ENCODE data around the gene WASF3.
"Not testable (repeated sequence)": the region's sequence is repeated elsewhere in the genome, so short reads cannot be mapped to it uniquely, and the experiment has no call there.

WASF3 gene

DNA sequence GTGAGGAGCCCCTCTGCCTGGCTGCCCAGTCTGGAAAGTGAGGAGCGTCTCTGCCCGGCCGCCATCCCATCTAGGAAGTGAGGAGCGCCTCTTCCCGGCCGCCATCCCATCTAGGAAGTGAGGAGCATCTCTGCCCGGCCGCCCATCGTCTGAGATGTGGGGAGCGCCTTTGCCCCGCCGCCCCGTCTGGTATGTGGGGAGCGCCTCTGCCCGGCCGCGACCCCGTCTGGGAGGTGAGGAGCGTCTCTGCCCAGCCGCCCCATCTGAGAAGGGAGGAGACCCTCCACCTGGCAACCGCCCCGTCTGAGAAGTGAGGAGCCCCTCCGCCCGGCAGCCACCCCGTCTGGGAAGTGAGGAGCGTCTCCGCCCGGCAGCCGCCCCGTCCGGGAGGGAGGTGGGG lies 166.1 kb downstream of the WASF3 start:
- DNase-seq, result not testable (repeated sequence)

DNA sequence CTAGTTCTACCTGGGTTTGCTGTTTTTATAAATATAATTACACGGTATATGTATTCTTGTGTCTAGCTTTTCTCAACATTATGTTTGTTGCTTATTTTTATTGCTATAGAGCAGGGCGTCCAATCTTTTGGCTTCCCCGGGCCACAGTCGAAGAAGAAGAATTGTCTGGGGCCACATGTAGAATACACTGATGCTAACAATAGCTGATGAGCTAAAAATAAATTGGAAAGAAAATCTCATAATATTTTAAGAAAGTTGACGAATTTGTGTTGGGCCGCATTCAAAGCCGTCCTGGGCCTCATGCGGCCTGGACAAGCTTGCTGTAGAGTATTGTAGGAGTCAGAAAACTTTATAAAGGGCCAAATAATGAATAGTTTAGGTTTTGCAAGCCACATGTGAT lies 169.2 kb downstream of the WASF3 start:
- no peak for DNase-seq

DNA sequence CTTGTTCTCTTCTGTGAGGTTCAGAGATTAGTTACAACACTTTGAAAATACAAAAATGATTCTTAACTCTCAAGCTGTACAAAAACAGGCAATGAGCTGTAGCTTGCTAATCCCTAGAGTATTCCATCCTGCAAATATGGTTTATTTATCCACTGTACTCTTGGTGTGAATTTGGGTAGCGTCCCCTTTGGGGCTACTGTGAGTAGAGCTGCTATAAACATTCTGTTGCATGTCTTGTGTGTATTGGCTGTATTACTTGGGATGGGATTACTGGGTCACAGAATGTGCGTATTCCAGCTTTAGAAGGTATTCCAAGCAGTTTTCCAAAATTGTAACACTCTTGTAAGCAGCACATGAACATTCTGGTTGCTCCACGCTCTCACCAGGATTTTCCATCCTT lies 169.6 kb downstream of the WASF3 start:
- no peak for DNase-seq

DNA sequence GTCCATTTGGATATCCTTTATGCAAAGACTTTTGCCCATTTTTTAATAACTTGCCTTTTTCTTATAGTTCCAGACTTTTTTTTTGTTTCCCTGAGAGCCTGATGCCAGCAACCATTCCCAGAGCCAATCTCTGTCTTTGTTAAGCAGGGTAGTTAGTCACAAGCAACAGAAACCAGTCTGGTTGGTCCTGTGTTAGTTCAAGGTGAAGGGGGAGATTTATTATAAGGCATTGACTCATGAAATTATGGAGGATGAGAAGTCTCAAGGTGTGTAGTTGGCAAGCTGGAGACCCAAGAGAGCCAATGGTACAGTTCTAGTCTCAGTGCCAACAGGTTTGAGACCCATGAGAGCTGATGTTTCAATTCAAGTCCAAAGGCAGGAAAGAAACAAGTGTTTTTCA lies 170.2 kb downstream of the WASF3 start:
- no peak for DNase-seq

DNA sequence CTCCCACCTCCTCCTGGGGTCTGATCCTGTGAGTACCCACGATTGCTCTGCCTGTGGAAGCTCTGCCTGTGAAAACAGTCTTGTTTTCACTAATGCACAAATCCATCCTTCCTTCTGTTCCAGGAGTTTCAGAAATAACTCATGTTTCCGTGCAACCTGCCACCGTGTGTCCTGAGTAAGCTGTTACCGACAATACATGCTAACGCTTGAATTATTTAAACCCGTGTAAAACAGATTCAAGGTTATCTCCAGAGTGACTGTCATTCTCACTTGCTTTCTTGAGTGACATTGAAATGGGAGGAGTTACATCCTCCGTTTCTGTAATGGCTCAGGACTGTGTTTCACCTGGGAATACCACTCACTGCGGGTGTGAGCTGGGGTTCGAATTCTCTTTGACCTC lies 178.2 kb downstream of the WASF3 start:
- DNase-seq, result no peak

Data from hematopoietic multipotent progenitor cell treated with erythropoietin and hydrocortisone succinate and interleukin-3 and kit ligand, for 6 days (in vitro differentiated cells).